Activated naive CD4-positive, alpha-beta T cell treated with Interleukin-2 at 50 U/mL for 16 hours (primary cell): ENCODE results near the gene RNF148.

Experiments
- DNase-seq: peaks from one replicate; pipeline ENCODE4 v3.0.0-alpha.2; 2020

RNF148 gene, protein sequence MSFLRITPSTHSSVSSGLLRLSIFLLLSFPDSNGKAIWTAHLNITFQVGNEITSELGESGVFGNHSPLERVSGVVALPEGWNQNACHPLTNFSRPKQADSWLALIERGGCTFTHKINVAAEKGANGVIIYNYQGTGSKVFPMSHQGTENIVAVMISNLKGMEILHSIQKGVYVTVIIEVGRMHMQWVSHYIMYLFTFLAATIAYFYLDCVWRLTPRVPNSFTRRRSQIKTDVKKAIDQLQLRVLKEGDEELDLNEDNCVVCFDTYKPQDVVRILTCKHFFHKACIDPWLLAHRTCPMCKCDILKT

DNA sequence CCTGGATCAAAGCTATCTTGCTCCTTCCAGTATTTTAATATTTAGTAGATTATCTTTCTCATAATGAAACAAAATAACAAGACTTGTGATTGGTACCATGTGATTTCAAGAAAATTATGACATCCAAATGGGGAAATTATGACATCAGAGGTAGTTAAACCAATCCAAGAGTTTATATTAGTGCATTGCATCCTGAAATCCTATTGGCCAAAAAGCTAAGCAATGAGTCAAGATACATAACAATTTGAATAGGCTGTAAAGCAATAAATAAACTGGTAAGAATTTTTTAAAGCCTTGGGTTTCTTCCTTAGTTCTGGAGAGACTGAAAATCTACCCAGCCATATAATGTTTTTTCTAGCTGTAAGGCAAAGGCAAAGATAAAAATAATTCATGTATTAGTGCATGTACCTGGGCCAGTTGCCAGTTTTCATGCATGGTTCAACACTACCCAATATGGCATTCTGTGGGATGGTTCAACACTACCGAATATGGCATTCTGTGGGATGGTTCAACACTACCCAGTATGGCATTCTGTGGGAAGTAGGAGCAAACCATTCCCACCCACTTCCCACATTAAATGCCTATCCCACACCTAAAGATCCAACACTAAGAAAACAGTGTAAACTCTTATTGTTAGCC, at the start of gene RNF148:
Gene RNF148, minus strand, starts transcription at position 51 of the 639 bp plus-strand sequence. CDS start 172 bp downstream, outside the sequence.
- no peak for DNase-seq

DNA sequence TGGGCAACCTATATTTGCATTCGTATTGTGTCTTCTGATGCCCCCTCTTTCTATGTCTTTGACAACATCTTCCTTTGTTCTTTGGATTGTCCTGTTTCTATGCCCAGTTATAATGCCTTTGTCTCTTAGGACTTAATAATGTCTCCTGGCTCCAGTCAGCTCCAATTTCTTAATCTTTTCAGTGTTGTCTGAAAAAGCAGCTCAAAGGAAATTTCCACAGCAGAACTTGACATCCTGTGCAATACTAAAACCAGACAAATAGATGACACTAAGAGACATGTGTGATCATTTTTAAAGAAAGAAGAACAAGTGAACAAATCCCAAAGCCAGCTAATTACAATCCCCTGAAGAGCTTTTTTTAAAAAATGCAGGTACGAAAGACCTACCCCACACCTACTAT, 47.7 kb upstream of the RNF148 start:
- DNase-seq = no peak

DNA sequence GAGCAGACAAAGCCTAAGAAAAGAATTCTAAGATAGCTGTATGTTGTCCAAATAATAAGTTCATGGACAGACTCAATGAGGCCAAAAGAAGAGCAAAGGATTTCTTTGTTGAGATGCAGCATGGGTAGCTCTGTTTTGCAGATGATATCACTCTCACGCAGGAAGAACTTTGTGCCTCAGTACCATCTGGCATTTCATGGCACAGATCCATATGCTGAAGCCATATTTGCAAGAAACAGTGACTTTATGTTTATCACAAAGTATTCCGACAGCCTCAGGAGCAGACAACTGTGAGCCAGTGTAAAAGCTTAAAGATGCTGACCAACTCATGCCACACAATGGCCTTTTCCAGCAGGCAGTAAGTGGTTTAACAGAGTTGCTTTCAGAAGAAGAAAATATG, 45.5 kb upstream of the RNF148 start:
- DNase-seq = no peak

DNA sequence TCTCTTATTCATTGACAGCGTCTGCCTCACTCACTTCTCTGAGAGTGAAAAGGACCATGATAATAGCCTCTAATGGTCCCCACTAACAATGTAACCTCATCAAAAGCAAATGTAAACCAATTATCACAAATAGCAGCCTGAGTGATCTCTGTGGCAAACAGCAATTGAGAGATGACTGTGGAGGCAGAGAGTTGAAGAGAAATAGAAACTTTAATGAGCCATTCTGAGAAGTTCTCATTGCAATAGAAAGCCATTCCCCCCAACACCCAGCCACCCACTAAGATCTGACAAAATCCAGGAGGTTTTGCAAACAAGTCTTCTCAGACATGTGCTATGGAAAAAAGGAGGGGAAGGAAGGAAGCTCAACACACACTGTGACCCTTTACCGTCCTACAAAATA, 44.2 kb upstream of the RNF148 start:
- no peak for DNase-seq

DNA sequence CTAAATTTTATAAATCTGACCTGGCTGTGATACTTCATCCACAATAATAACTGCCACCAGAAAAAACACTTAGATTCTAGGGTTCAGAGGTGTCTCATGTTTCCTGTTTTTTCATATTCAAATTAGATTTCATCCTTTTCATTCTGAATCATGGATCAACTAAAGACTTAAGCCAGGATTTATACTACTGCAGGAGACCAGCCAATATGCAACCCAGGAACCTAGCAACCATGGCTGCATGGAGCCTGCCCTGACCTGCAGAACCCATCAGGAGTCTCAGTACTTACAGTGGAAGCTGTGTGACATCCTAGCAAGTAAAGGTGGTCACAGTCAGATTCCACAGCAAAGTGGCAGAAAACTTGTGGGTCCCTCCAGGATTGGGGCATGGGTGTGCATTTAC, 40.5 kb upstream of the RNF148 start:
- DNase-seq = no peak

DNA sequence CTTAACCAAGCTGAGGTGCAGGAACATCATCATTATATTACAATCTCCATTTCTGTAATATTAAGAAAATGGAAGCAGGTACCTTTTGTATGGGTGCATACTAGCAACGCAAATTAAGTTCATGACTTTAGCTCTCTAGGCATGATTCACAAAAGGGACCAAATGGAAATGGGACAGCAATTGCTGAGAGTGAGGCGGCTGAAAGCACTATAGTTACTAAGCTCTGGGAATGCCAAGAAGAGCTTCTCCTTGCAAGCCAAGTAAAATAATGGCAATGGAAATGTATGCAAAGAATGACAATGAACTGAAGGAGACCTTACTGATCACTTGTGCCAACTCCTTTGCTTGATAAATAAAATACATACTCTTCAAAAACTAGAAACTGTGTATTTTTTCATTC, 36.2 kb upstream of the RNF148 start:
- no peak for DNase-seq

DNA sequence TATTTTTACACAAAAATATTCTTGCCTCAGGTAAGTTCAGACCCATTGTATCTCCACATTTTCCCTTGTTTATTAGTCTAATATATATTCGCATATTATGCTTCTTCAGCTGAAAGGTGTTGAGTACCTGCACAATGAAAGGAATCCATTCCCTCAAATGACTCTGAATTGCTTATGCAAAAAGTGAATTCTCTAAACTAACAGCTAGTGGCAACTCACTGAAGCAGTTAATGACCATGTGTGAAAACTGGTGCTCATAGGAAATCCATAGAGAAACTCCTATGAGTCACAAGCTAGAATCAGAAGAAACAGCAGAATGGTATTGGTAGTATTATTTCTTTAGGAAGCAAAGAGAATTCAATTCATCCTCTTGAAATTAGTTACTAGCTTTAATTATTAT, 33.5 kb upstream of the RNF148 start:
- DNase-seq = no peak

DNA sequence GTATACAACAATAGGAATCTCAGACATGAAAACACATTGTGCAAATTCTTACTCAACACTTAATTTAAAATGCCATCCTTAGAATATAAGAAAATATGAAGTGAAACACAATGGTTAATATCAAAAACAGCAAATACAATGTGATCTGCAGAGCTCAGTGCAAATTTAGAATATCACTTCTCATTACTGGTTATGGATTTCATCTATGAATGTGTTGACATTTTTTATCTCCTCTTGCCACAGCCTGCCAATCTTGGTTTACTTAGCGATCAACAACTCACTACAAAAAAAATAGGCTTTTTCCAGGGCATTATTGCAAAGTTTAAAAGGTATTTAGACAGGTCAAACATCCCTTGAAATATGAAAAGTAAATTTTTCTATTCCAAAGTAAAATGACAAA, 25.0 kb upstream of the RNF148 start:
- no peak for DNase-seq

DNA sequence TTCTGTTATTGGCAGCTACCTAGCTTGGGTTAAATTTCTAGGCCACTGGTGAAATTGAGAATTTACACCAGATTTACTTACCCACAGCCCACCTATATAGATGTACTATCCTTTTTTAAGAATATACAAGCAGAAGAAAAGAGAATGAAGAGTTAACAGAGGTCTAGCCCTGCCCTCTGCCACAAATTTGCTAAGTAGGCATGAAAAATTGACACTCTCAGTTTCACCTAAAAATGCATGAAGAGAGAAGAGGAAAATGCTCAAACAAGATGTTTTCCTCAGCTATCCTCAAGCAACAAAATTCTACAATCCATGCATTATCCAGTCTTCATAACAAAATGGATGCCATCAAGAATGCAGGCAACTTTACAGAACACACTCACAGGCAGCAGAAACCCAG, 24.6 kb upstream of the RNF148 start:
- DNase-seq = no peak

DNA sequence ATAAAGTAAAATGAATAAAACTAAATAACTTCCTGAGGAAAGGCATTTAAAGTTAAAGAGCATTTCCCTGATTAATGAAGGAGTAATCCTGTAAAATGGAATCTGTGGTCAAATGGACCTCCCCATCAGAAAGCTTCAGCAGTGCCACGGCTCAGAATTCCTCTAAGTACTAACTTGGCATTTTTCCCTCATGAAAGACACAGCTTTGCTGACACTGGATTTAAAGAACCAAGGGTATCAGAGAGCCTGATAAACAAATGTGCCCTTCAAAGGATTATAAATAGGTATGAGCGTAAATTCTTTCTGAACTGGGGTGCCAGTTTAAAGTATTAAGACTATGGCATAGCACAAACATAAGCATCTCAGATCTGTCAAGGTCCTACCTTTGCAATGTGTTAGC, 24.2 kb upstream of the RNF148 start:
- DNase-seq = no peak

DNA sequence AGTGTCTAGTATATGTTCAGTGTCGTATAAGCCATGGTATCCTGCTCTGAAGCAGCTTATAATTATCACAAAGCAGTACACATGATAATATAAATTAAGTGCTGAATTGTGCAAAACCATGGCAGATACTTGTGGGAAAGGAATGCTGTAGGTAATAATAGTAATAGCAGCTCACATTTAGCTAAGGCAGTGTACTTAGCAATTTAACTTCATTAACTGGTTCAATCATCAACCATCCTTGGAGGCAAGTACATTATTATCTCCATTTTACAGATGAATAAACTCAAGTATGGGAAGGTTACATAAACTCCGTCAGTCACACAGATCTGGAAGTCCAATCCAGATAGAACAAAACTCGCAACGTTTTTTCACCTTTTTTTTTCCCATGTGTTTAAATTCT, 21.6 kb upstream of the RNF148 start:
- no peak for DNase-seq

DNA sequence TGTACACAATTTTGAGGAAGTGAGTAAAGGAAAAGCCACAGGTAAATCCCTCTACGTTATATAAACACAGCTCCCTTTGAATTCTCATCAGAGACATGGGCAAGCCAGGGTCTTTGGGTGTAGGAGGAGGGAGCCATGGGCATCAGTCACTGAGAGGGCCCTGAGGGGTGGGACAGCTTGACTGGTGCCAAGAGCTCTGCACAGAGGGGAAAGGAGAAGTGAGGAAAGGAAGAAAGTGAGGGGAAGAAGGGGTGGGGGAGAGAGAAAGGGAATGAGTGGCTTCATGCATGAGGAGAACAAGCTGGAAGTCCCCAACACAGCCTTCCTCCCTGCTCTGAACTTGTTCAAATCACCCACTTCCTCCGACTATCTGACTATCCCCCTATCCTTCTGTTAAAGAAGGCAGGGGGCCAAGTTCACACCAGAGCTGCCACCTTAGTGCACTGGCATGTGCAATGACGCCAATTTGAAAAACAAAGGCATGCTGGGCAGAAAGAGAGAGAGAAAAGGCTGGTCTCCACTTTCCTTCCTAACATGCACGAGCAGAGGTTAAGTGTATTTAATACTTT, 16.4 kb upstream of the RNF148 start:
- DNase-seq = no peak

DNA sequence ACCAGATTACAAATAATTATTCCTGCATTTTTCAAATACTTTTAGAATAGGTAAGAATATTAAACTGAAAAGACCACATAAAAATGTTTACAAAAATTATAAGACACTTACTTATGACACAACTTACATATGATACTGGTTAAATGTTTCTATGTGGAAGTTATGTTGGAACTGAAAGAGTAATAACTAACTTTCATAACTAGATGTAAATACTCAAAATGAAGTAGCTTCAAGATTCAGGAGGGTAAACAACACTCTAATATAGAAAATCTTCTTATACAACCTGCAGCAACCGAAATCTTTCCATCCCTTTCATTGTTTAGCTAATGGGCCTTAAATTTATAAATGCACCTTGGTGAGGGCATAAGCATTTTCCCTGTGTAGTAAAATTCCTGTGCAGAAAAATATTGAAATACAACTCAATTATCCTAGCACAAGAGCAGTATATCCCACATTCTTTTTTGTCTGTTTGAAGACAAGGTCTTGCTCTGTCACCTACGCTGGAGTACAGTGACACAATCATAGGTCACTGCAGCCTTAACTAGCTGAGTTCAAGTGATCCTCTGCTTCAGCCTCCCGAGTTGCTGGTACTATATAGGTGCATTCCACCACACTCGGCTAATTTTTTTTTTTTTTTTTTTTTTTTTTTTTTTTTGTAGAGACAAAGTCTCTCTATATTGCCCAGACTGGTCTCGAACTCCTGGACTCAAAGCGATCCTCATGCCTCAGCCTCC, 14.8 kb upstream of the RNF148 start:
- DNase-seq = no peak

DNA sequence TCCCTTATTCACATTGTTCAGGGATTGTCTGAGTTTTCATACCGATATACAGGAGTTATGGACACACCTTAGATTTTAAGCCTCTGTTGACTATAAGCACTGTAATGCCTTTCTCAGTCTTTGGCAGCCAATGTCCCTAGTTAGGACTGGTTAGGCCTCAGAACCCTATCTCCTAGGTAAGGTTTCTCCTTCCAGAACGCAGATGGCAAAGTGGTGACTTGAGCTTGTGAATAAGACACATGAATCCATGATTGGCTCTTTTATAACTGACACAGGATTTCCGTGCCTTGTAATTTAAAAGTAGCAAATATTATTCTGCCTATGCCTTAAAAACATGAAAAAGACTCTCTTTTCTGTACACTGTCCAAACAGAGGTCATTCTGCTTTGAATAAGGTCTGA, 12.5 kb upstream of the RNF148 start:
- no peak for DNase-seq

DNA sequence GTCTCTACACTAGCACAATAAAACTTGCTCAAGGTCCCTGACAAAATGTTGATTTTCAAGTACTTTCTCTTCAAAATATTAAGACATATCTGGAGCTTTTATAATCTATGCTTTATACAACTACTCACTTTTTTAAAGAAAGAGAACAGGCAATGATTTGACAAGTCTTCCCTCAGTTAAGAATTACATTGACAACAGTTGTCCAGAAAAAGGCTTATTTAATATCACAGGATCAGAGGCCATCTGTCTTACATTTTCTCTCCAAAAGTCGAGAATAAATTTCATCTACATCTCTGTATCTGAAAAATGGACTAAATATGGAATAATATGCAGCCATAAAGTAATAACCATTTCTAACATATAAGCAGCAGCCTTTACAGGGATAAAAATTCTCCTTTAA, 8.2 kb upstream of the RNF148 start:
- no peak for DNase-seq

DNA sequence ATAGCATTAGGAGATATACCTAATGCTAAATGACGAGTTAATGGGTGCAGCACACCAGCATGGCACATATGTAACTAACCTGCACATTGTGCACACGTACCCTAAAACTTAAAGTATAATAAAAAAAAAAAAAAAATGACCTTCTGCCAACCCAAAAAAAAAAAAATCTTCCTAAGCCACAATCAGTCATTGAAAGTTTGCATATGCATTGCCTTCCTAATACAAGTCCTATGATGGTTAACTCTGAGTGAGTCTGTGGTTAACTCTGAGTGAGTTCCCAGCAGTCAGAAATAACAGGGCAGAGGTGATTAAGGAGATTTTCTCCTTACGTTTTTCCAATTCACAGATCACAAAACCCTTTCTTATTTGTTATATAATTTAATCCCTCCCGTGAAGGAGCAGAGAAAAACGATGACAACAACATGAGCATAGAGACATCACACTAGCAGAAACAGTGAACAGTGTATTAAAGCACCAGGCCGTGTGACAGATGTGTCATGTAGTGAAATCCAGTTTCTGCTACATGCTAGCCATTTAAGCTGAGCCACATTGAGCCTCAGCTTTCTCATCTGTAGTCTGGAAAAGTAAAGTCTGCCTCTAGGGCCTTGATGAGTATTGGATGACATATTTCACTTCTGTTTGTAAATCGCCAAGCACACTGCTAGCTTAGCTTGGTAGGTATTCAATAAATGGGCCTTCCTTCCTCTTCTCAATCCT, 7.4 kb upstream of the RNF148 start:
- no peak for DNase-seq

DNA sequence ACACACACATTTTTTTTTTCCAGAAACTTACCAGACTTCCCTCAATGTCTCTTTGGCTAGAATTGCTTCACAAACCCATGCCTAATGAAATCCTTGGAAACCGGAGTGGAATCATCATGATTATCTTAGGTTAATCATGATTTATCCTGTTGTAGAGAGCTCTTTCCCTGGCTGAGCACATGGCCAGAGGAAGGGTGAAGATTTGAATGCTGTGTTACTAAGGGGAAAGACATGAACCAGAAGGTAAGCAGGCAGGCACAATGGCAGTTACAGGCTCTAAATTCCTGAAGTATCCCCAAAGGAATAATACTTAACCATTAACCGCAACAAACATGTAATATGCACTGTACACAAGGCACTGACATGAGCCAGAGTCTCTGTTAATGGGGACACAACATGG, 4.1 kb upstream of the RNF148 start:
- no peak for DNase-seq

DNA sequence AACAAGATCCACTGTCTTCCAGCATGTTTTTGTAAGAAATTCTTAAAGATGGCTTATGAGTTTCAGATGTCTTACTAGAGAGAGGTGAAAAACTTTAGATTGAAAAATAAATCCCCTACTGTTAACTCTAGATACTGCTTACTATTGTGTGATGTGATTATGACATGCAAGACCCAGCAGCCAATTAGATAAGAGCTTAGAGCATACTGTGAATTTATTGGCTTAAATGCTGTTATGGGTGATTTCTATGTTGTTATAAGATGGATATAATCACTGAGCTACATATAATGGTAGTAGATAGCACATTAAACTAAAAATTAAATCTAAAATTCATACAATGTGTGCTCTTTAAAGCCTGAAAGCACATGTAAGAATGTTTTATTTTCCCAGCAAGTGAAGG, 3.7 kb downstream of the RNF148 start, which contains the start of gene RNF133:
Gene RNF133, minus strand, starts transcription at position 101 of the 400 bp plus-strand sequence. CDS start 199 bp downstream, outside the sequence.
- no peak for DNase-seq

DNA sequence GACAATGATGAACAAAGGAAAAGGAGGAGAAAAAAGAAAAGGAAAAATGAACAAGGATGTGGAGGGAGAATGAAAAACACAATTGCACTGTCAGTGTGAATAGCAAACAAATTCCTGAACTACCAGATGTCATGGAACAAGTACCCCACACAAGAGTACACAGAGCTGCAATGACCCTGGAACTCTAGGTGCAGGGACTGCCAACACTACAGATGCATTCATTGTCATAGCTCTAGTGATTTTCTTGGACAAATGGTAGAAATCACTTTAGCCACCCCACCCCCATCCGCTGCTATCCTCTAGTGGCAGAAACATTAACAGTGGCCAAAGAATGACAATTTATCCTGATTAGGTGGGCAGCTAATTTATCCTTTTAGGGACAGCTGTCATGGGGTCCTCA, 6.9 kb downstream of the RNF148 start:
- DNase-seq = no peak

DNA sequence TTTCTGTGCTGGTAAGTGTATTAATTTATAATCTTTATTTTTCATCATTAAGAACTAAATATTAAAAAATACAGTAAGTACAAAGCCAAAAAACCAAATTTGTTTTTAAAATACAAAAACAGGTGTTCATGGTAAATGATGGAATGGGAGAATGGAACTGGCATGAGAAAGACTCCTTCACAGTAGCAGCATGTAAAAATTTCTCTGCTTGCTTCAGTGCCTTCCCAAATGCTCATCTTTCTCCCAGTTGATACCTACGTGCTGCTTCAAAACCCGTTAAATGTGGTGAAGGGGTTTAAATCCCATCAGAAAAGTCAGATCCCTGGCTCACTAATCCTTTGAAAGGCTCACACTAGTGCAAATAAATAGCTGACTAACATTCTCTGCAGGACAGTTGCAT, 8.0 kb downstream of the RNF148 start:
- DNase-seq = no peak

DNA sequence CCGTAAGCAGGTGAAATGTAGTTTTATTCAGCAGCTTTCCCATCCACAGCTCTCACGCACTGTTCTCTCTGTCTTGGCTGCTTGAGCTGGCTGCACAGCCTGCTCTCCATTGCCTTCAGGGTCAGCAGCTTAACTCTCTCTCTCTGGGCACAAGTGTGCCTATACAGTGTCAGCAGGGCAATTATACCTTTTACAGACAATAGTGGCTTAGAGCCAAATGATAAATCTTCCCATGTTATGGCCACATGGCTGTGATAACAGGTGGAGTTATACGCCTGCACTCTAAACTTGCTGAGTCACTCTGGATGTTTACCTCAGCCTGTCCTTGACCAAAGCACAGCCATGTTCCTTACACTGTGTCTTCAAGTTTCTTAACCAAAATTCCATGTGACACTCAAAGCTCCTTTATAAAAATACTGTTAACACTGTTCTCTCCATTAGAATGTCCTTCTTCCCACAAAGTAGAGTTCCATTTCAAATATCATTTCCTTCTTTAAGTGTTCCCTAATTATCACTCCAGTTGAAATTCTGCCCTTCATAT, 9.9 kb downstream of the RNF148 start:
- no peak for DNase-seq

DNA sequence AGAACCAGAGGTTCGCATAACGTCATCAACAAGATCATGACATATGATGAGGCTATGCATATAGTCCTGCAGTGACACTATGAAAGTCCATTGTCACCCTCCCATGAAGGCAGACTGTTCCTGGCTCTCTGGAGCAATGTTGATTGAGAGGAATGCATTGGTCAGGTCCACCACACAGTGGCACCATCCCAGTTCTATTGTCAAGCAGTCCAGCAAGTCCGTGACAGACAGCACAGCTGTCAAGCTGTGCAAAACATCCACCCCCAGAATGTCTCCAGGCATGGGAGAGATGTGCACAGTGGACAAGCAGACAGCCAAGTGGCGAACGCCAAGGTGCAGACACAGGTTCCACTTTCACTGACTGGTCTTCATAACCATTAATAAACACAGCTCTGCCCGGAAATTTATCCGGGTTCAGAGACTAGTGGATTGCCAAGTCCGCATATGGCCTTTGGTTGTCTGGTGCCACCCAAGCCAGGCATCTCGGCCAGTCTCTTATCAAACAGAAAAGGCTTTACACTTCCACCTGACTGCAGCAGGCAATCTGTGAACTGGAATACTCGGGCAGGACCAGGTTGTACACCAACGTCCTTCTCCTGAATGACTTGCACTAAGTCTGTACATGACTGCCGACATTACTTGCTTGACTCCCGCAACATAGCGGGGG, 11.0 kb downstream of the RNF148 start:
- DNase-seq = no peak
